Erythroblast (primary cell): Measurements from ENCODE around the gene PARD6G.

ENCODE experiments used
- DNase-seq, 2 experiments: peaks; one replicate each; lab custom pipeline; 2025; lab: John Stamatoyannopoulos, UW
- GATA1 ChIP-seq: IDR thresholded peaks from 2 replicates; pipeline ENCODE4 v1.6.1; 2011; ENCODE audit warnings: low read depth, mild to moderate bottlenecking, control low read depth, low read length, moderate library complexity
- POLR2A ChIP-seq: IDR thresholded peaks from 2 replicates; pipeline ENCODE4 v1.6.1; 2011; ENCODE audit warnings: mild to moderate bottlenecking, low read length

Gene PARD6G

DNA sequence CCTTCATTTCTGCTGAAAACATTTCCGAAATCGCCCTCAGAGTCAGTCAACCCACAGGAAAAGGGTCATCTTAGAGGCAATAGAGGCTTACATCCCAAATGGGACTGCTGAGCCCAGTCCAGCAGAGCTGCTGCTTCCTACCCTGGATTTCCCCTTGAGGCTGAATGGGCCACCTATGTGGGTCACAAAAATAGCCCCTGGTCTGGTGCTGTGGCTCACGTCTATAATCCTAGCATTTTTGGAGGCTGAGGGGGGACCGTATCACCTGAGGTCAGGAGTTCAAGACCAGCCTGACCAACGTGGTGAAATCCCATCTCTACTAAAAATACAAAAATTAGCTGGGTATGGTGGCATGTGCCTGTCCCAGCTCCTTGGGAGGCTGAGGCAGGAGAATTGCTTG lies 88.9 kb downstream of the PARD6G start:
- no peak for TF ChIP-seq GATA1
- TF ChIP-seq POLR2A, result no peak
- no peak for DNase-seq

DNA sequence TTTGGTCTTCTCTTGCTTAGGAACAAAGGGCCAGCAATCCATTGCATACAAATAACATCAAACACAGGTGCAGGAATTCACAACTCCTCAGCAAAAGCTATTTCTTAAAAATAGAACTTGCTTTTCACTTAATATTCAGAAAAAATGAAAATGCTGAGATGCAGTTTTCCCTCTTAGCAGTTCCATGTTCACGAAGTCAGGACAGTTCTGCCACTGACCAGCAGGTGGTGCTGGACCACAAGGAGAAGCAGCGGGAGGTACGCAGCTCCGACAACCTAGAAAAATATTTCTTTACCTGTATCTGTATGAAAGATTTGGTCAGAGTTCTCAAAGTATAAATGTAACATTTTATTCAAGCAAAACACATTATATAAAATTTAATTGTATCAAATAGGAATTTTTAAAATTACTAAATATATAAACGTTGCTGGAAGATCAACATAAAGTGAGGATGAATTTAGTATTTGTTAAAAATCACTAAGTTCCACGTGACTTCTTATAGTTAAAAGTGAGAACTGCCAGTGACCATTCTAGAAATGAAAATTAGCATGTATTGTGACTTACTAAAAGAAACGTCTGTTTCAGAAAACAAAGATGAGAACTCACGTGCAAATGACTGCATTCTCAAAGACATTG lies 89.5 kb downstream of the PARD6G start:
- peak; percentile 74 to 86 for DNase-seq
- TF ChIP-seq GATA1, result no peak

DNA sequence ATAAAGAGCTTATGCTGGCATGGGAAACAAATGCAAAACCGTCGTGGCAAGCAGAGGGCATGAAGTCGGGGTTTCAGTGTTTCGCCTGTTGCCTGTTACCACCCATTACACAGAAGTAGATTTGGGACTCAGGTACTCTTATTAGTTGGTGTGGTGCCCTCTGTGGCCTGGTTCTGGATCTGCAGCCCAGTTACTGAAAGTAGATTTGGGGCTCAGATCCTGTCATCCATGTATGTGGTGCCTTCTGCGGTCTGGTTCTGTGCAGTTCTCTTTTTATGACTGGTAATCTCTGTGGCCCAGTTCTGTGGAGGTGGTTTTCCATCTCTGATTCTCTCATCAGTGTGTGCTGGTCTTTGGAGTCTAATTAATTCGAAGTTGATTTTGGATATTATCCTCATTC lies 93.0 kb downstream of the PARD6G start:
- peak; percentile 56 to 66 for DNase-seq
- no peak for TF ChIP-seq POLR2A
- TF ChIP-seq GATA1, result no peak

DNA sequence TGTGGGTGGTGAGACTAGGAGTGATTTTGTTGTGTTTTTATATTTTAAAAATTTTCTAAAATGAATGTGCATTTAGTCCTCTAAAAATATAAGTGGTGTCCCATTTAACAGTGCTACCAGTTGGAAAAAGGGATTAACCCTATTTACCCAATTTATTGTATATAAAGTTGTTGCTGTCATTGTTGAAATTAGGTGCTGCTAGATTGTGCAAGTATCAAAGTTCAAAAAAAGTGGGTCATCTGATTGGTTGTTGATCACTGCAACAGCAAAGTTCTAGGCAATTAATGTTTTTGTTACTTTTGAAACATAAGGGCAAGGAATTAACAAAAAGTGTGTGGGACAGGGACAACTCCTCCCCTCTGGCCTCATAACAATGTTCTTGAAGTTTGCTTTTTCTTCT lies 97.6 kb downstream of the PARD6G start:
- no peak for DNase-seq
- TF ChIP-seq GATA1 (no peak), POLR2A (no peak)

DNA sequence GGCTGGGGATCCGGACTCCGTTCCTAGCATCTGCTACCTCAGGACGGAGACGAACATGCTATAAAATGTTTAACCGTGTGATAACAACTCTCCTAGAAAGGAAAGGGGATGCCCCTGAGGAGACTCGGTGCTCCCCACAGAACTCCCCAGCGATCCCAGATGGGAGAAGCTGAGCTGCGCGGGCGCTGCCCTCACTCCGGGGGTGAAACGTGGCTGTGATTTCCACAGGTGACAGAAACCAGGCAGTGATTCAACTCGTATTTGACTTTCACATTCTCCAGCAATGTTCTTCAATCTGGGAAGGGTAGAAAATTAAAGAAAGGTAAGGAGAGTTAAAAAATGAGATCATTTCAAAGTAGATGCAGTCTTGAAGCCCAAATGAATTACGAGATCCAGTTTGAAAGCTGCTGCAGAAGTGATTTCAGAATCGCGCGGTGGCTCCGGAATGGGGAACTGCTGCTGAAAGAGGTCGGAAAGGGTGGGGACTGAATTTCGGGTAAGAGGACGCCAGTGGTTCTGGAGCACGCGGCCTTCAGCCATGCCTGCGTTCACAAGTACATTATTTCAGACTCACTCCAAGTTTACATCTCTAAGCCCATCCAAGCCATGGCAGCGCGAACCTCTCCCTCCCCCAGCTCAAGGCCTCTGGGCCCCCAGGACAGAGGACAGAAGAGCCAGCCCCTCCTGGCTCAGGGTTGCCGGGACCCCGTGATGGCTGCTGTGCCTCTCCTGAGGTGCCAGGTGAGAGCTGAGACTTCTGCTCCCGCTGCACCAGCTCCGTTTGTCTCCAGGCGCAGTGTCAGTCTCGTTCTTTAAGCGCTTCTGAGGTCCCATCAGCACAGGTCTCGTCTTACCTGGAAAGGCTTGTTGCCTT lies 98.8 kb downstream of the PARD6G start:
- no peak for TF ChIP-seq POLR2A
- TF ChIP-seq GATA1, result no peak
- no peak for DNase-seq

DNA sequence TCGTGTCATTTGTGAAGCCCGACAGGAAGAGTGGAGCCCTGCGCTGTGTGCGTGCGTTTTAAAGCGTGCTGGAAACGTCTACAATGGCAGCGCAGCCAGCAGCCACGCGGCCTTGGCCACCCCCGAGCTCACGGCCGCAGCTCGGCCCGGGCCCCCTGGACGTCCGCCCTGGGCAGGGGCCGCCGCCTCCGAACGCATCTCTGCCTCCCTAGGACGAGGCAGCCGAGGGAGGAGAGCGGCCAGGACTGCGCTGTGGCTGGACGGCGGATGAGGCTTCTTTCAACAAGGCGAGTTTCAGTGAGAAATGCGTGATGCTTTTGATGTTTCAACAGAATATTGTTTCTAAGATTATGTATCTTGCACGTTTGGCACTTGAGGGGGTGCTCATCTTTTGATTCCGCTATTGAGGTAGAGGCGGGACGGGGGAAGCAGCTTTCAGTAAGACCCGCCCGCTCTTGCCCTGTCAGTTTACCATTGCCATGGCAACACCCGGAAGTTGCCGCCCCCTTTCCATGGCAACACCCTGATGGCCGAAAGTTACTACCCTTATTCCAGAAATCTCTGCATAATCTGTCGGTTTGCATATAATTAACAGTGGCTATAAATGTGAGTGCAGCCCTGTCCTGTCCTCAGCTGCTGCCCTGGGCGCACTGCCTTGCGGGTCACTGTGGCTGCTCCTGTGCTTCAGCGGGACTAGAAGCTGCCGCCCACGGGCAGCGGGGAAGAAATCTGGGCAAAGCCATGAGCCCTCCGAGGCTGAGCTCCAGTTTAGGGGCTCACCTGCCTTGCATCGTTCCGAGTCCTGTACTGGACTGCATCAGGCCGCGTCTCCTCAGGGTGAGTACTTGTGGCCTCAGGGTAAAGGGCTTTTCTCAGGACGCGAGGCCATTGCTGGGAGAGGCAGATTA lies 99.6 kb downstream of the PARD6G start:
- DNase-seq, result peak; percentile 75
- TF ChIP-seq GATA1, result no peak
- TF ChIP-seq POLR2A, result no peak

DNA sequence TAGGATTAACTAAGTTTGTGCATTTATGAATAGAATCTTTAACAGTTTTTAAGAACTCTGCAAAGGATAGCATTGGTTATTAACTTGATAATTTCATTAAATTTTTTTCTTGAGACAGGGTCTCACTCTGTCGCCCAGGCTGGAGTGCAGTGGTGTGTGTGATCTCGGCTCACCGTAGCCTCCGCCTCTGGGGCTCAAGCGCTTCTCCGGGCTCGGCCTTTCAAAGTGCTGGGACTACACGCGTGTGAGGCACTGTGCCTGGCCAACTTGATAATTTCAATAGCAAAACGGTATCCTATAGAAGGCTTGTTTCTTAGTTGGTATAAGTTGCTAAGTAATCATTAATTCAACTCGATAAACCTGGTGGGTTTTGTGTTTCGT lies 100.3 kb downstream of the PARD6G start:
- DNase-seq, result no peak
- TF ChIP-seq GATA1 (no peak), POLR2A (no peak)

DNA sequence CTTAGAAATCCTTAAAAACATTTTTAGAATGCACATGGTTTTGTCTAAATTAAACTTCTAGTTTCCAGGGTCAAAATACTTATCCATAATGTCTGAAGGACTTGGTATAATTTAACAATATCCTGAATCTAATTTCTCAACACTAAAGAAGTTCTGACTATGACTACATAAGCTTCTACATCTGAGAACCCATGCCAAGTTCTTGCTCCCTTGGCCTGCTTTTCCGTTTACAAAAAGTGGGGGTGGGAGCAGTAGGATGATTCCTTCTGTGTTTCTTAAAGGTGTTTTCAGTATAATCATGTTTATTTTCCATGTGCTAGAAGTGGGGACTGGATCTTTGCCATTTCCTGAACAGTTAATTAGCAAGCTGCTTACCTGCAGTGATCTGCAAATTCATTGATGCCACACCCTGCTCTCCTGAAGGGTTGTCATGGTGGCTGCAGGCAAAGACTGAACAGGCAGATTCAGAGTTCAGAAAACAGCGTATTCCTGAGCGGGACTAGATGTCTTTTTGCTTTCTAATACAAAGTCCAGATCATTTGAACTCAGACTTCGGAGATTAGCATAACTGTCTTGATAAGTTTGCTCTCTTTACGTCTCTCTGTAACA lies 102.0 kb downstream of the PARD6G start:
- DNase-seq, result no peak

DNA sequence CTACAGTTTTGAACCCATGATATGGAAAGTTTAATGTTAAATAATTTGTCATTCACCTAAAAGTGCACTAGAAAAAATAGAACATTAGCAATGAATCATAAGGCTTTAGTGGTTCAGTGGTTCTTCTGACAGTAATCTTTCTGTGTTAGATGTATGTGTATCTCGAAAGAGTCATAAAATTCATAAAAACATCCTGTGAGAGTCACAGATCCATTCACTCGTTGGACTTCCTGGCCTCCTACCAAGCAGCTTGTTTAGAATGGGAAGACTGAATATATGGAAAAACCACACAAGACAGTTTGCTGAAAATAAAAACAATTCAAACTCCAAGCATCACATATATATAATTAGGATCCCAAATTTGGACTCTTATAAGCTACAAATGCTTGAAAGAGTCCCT lies 103.4 kb downstream of the PARD6G start:
- TF ChIP-seq GATA1 (no peak), POLR2A (no peak)
- no peak for DNase-seq

More for the DNA sequence above, 102.0 kb downstream of the PARD6G start:
- TF ChIP-seq GATA1 (no peak), POLR2A (no peak)

DNA sequence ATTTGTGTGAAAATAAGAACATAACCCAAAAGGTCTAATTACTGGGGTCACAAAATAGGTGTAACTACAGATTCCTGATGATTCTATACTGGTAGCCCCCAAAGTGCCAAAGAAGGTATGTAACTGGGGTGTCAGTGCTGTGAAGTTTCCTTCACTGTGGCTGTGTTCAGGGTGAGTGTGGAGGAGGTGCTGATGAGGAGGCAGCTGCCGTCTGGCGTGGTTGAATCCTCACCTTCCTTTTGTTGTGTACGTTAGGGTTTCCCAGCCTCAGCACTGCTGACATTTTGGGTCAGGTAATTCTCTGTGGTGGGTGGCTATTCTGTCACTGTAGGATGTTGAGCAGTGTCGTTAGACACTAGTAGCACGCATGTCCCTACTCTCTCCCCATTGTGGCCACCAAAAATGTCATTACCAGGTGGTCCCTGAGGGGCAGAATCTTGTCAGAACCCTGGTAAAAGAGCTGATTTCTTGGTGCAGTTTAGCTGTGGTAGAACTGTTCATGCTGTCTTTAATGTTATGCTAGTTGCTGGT lies 106.8 kb downstream of the PARD6G start:
- TF ChIP-seq GATA1 (no peak), POLR2A (no peak)
- no peak for DNase-seq

DNA sequence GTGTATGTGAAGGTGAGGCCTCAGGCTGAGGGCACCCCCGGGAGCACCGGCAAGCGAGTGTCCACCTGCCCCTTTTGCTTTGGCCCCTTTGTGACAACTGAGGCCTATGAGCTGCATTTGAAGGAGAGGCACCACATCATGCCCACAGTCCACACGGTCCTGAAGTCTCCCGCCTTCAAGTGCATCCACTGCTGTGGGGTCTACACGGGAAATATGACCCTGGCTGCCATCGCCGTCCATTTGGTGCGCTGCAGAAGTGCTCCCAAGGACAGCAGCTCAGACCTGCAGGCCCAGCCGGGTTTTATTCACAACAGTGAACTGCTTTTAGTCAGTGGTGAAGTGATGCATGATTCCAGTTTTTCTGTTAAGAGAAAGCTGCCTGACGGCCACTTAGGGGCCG lies 109.3 kb downstream of the PARD6G start:
- DNase-seq, result no peak

DNA sequence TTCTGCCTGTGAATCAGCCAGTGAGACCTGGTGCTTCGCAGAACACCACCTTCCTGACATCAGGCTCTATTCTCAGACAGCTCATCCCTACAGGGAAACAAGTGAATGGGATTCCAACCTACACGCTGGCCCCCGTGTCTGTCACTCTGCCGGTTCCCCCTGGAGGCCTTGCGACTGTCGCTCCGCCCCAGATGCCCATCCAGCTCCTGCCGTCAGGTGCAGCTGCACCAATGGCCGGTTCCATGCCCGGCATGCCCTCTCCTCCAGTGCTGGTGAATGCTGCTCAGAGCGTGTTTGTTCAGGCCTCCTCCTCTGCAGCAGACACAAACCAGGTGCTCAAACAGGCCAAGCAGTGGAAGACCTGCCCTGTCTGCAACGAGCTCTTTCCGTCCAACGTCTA lies 110.2 kb downstream of the PARD6G start:
- no peak for TF ChIP-seq GATA1
- no peak for TF ChIP-seq POLR2A
- no peak for DNase-seq

More for the DNA sequence above, 109.3 kb downstream of the PARD6G start:
- TF ChIP-seq GATA1, result no peak
- no peak for TF ChIP-seq POLR2A

DNA sequence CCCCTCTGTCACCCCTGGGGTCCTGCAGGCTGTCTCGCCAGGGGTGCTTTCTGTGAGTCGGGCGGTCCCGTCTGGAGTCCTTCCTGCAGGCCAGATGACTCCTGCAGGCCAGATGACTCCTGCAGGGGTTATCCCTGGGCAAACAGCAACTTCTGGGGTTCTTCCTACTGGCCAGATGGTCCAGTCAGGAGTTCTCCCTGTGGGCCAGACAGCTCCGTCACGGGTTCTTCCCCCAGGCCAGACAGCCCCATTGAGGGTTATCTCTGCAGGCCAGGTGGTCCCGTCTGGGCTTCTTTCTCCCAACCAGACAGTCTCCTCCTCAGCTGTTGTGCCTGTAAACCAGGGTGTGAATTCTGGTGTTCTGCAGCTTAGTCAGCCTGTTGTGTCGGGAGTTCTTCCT lies 110.6 kb downstream of the PARD6G start:
- no peak for TF ChIP-seq POLR2A
- no peak for TF ChIP-seq GATA1
- no peak for DNase-seq

DNA sequence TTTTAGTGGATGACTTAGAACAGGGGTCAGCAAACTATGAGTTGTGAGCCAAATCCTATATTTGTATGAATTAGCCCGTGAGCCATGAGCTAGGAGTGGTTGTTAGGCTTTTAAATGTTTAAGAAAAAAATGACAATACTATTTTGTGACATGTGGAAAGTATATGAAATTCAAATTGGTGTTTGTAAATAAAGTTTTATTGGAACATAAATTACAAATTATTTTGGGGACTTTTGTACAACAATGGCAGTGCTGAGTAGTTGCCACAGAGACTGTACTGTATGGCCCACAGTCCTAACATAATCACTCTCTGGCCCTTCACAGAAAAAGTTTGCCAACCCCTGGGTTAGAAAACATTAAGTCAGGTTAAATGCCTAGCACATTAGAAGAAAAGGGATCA lies 112.2 kb downstream of the PARD6G start:
- TF ChIP-seq GATA1 (no peak), POLR2A (no peak)
- no peak for DNase-seq
